ENCODE measurements around the gene MRPS35. TPM values are rescaled to one million over a fixed set of nuclear protein-coding genes. Genes with fewer than 3 reads are reported as not detected.

MRPS35 gene
- total RNA-seq = 10 to 100 TPM in 5 of 6 donors, 1 to 10 TPM in 1; 9.4 to 36.7 (median 31.2) TPM

DNA sequence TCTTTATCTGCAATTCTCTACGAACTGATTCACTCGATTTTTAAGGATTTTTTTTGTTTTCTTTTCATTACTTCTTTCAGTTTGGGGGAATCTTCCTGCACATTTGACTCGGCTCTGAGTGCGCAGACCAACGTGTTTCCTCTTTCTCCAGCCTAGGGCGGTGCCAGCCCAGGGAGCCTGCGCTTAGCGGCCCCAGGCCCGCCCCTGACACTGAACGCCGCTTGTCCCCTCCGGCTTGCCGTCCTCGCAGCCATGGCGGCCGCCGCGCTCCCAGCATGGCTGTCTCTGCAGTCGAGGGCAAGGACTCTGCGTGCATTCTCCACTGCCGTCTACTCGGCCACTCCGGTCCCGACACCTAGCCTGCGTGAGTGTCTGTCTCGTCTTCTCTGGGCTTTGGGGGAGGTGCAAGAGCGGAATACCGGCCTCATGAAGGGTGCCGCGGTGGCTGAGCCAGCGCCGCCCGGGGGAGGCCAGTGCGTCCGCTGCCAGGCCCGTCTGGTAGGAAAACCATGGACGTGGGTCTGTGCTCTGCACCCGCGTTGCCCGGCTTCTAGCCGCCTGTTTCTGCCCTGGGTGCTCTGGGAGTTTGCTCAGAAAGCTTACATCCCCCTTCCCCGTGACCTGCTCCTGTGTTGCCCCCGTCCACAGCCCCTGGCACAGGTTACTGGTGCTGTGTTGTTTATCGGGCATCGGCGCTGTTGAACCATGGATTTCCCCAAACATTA is at the start of gene MRPS35:
Gene MRPS35, plus strand, starts transcription at position 241 of the 725 bp plus-strand sequence. Its CDS starts 12 bp downstream, at position 253.
- Histone ChIP-seq H3K4me1 (peaks cover 14 to 26% (median 17%) of the 10 kb centered on the region in 4 donors), H3K4me3 (peak within 1 kb of the TSS; percentile 75 to 97 (median 92)), H3K27me3 (no peaks in the 10 kb centered on the region), H3K27ac (peak within 1 kb of the TSS; percentile 78 to 88 (median 85)), H3K36me3 (peaks cover 0 to 11% (median under 1%) of the 10 kb centered on the region in 4 donors), H3K9me3 (no peaks in the 10 kb centered on the region)
- peak; percentile 91 to 98 for DNase-seq
- WGBS, 2 donors = 0 to 2% methylated on average over 24 to 35 of the region's 46 CpGs
- TF ChIP-seq POLR2AphosphoS5 (IDR thresholded peaks at IDR 0.05) = peak; percentile 90 to 97
- TF ChIP-seq POLR2A (IDR thresholded peaks at IDR 0.05) = peak in 3 of 4 donors; percentile 53 to 82 (median 74)
- TF ChIP-seq, protein P1, sequence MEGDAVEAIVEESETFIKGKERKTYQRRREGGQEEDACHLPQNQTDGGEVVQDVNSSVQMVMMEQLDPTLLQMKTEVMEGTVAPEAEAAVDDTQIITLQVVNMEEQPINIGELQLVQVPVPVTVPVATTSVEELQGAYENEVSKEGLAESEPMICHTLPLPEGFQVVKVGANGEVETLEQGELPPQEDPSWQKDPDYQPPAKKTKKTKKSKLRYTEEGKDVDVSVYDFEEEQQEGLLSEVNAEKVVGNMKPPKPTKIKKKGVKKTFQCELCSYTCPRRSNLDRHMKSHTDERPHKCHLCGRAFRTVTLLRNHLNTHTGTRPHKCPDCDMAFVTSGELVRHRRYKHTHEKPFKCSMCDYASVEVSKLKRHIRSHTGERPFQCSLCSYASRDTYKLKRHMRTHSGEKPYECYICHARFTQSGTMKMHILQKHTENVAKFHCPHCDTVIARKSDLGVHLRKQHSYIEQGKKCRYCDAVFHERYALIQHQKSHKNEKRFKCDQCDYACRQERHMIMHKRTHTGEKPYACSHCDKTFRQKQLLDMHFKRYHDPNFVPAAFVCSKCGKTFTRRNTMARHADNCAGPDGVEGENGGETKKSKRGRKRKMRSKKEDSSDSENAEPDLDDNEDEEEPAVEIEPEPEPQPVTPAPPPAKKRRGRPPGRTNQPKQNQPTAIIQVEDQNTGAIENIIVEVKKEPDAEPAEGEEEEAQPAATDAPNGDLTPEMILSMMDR (IDR thresholded peaks at IDR 0.05) = peak in 1 of 6 experiments; percentile 16
- TF ChIP-seq EP300 (IDR thresholded peaks at IDR 0.05) = no peak
- peak; percentile 98 to 99 for ATAC-seq (ENCODE audit: low FRiP score in 2 of 2)

DNA sequence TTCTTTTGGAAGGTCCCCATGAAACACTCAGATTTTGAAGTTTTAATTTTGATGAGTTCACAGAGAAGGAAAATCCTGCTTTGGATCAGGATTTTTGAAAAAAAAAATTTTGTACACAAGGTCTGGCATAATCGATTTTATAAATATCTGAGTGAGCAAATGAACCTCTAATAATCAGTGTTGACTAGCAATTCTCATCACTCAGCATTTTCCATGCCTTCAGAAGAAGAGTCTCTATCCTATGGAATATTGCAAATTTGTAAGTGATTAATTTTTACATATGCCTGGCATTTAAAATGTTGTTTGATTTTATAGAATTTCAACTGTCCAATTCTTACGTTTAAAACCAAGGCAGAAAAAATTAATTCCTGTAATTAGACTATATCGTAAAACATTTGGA is 44.9 kb upstream of the MRPS35 start:
- 78 to 94% methylated on average over 3 of the region's 3 CpGs for WGBS, 2 donors
- ATAC-seq (ENCODE audit: low FRiP score in 2 of 2) = no peak
- Histone ChIP-seq H3K4me3 (no peak overlapping the region), H3K9me3 (no peaks in the 10 kb centered on the region), H3K27me3 (no peaks in the 10 kb centered on the region), H3K4me1 (no peaks in the 10 kb centered on the region), H3K27ac (no peak overlapping the region), H3K36me3 (peaks cover 5 to 74% (median 26%) of the 10 kb centered on the region in 4 donors)
- DNase-seq = no peak
- TF ChIP-seq POLR2AphosphoS5 (IDR thresholded peaks at IDR 0.05) = no peak
- TF ChIP-seq, protein P1 (IDR thresholded peaks at IDR 0.05) = no peak
- no peak for TF ChIP-seq EP300 (IDR thresholded peaks at IDR 0.05)
- no peak for TF ChIP-seq POLR2A (IDR thresholded peaks at IDR 0.05)

DNA sequence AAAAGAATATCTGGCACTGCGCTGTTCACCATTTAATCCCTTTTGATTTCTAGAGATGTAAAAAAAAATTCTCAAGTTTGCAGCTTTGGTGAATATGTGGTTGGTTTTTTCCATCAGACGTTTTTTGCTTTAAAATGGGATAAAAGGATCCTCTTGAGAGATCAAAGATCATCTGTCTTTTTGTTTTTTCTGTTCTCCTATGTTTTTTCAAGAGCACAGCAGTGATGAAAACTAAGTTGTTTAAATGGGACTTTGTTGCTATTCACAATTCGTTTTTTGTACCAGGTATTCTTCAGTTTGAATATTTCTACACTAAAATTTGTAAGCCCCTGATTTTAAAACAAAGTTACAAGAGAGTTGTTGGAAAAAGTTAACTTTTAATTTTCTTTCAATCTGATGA is 44.1 kb upstream of the MRPS35 start:
- no peak for ATAC-seq (ENCODE audit: low FRiP score in 2 of 2)
- Histone ChIP-seq H3K36me3 (peaks cover 3 to 74% (median 24%) of the 10 kb centered on the region in 4 donors), H3K27ac (no peak overlapping the region), H3K9me3 (no peaks in the 10 kb centered on the region), H3K4me1 (no peaks in the 10 kb centered on the region), H3K27me3 (no peaks in the 10 kb centered on the region), H3K4me3 (no peak overlapping the region)
- 58 to 70% methylated on average over 3 of the region's 3 CpGs for WGBS, 2 donors
- TF ChIP-seq POLR2A (IDR thresholded peaks at IDR 0.05) = no peak
- no peak for TF ChIP-seq EP300 (IDR thresholded peaks at IDR 0.05)
- TF ChIP-seq POLR2AphosphoS5 (IDR thresholded peaks at IDR 0.05) = no peak
- TF ChIP-seq, protein P1 (IDR thresholded peaks at IDR 0.05) = no peak
- DNase-seq = no peak

DNA sequence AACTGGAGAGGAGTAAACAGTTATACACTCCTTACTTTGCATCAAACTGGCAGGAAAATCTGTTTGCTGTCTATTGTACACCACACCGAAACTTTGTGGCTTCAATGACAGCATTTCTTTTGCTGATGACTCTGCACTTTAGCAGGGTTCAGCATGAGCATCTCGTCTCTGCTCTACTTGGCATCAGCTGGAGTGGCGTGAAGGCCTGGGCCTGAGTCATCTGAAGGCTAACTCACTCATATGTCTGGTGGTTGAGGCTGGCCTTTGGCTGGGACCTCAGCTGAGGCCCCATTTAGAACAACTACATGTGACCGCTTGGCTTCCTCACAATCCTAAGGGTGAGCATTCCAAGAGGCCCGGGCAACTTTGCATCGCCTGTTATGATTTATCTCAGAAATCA is 43.1 kb upstream of the MRPS35 start:
- no peak for TF ChIP-seq POLR2A (IDR thresholded peaks at IDR 0.05)
- TF ChIP-seq, protein P1 (IDR thresholded peaks at IDR 0.05) = no peak
- no peak for TF ChIP-seq POLR2AphosphoS5 (IDR thresholded peaks at IDR 0.05)
- no peak for TF ChIP-seq EP300 (IDR thresholded peaks at IDR 0.05)
- peak in 1 of 2 donors; percentile 23 for DNase-seq
- WGBS, 2 donors = 82 to 90% methylated on average over 6 of the region's 6 CpGs

More for the DNA sequence above, 43.1 kb upstream of the MRPS35 start:
- no peak overlapping the region for H3K27ac ChIP-seq
- peaks cover 3 to 79% (median 20%) of the 10 kb centered on the region in 4 donors for H3K36me3 ChIP-seq
- H3K9me3 ChIP-seq = no peaks in the 10 kb centered on the region
- H3K27me3 ChIP-seq = no peaks in the 10 kb centered on the region
- no peak for ATAC-seq (ENCODE audit: low FRiP score in 2 of 2)
- H3K4me3 ChIP-seq = no peak overlapping the region
- H3K4me1 ChIP-seq = no peaks in the 10 kb centered on the region
